SK-N-SH (cell line): ENCODE results near the gene CLEC16A. TPM values are rescaled to one million over a fixed set of nuclear protein-coding genes. Genes with fewer than 3 reads are reported as not detected.

Source experiments
- CTCF ChIA-PET: fragments of 300-600, 350-600 bp; formaldehyde crosslinking; extraction: SDS; loops from one replicate; lab custom pipeline; 2021; lab: Yijun Ruan, JAX
- POLR2A ChIA-PET: fragments of 350-600 bp; sonication (Branson Sonifier 250); formaldehyde crosslinking; extraction: SDS; loops from one replicate; lab custom pipeline; 2020; ENCODE audit warnings: antibody characterized with exemption, inconsistent platforms; lab: Yijun Ruan, JAX
- DNase-seq: peaks from one replicate; pipeline ENCODE4 v3.0.0; 2012
- H2AFZ ChIP-seq: fragments of 200-600 bp; sonication (generic); 2 replicates; pipeline ENCODE4 v1.8.1; 2016; ENCODE audit warnings: antibody characterized with exemption, mild to moderate bottlenecking, low read depth
- H3F3A ChIP-seq: fragments of 200-600 bp; sonication (generic); replicated peaks from 2 replicates; pipeline ENCODE3; 2016; ENCODE audit warnings: antibody characterized with exemption, mild to moderate bottlenecking; ENCODE audit not compliant: insufficient read depth
- H3K27ac ChIP-seq, 2 experiments: fragments of 200-500 bp in 1 of 2; fragments of 200-600 bp in 1 of 2; sonication (Bioruptor generic) in 1 of 2; sonication (generic), shearing (Covaris generic) in 1 of 2; 2 replicates each; pipeline versions ENCODE4 v1.5.1 to v1.6.1; 2014 to 2016; ENCODE audit warnings: low read depth in 2 of 2, inconsistent platforms in 1 of 2, low read length in 1 of 2, mild to moderate bottlenecking in 1 of 2, mixed read lengths in 1 of 2
- H3K27me3 ChIP-seq: fragments of 200-600 bp; sonication (generic), shearing (Covaris generic); 2 replicates; pipeline ENCODE4 v1.6.1; 2016; ENCODE audit warnings: mixed run types; ENCODE audit not compliant: insufficient read depth
- H3K36me3 ChIP-seq, 2 experiments: fragments of 200-500 bp in 1 of 2; fragments of 200-600 bp in 1 of 2; sonication (Bioruptor generic) in 1 of 2; sonication (generic) in 1 of 2; replicated peaks in 1 of 2; 2 replicates each; pipeline versions ENCODE3 to v1.5.1; 2014 to 2016; ENCODE audit warnings: low read length in 1 of 2, mild to moderate bottlenecking in 1 of 2; ENCODE audit not compliant: insufficient read depth in 2 of 2, control insufficient read depth in 1 of 2
- H3K4me1 ChIP-seq, 2 experiments: fragments of 200-500 bp in 1 of 2; fragments of 200-600 bp in 1 of 2; sonication (Bioruptor generic) in 1 of 2; sonication (generic), shearing (Covaris generic) in 1 of 2; 2 replicates each; pipeline versions ENCODE4 v1.5.1 to v1.6.1; 2014 to 2016; ENCODE audit warnings: low read depth in 1 of 2, low read length in 1 of 2, mixed run types in 1 of 2; ENCODE audit not compliant: insufficient read depth in 2 of 2, control insufficient read depth in 1 of 2
- H3K4me2 ChIP-seq: fragments of 200-600 bp; sonication (generic), shearing (Covaris generic); 2 replicates; pipeline ENCODE4 v1.6.1; 2017; ENCODE audit warnings: mixed run types
- H3K4me3 ChIP-seq, 2 experiments: fragments of 200-500 bp in 1 of 2; fragments of 200-600 bp in 1 of 2; sonication (Bioruptor generic) in 1 of 2; sonication (generic), shearing (Covaris generic) in 1 of 2; 2 replicates each; pipeline versions ENCODE4 v1.5.1 to v1.8.1; 2014 to 2016; ENCODE audit warnings: low read depth in 2 of 2, inconsistent platforms in 1 of 2, low read length in 1 of 2, mild to moderate bottlenecking in 1 of 2, mixed read lengths in 1 of 2, moderate library complexity in 1 of 2
- H3K79me2 ChIP-seq: fragments of 200-600 bp; sonication (generic); 2 replicates; pipeline ENCODE4 v1.8.1; 2017; ENCODE audit warnings: mild to moderate bottlenecking; ENCODE audit not compliant: insufficient read depth
- H3K9ac ChIP-seq: fragments of 200-600 bp; sonication (generic); 2 replicates; pipeline ENCODE4 v1.6.1; 2017; ENCODE audit warnings: mixed run types
- H3K9me2 ChIP-seq: fragments of 200-600 bp; sonication (generic); 2 replicates; pipeline ENCODE4 v1.6.1; 2017; ENCODE audit warnings: mixed run types
- H3K9me3 ChIP-seq: fragments of 200-600 bp; sonication (generic); 2 replicates; pipeline ENCODE4 v1.6.1; 2017; ENCODE audit warnings: mixed run types, mild to moderate bottlenecking, moderate library complexity
- H4K20me1 ChIP-seq: fragments of 200-600 bp; sonication (generic); 2 replicates; pipeline ENCODE4 v1.6.1; 2017; ENCODE audit warnings: mild to moderate bottlenecking, mixed run types; ENCODE audit not compliant: insufficient read depth
- CHD2 ChIP-seq: fragments of 150-350 bp; IDR thresholded peaks from 2 replicates; pipeline ENCODE4 v1.6.1; 2018; ENCODE audit warnings: low read length; ENCODE audit not compliant: partially characterized antibody
- ELF1 ChIP-seq: IDR thresholded peaks from 2 replicates; pipeline ENCODE4 v1.4.0; 2012
- FOSL2 ChIP-seq: IDR thresholded peaks from 2 replicates; pipeline ENCODE4 v1.4.0; 2012; ENCODE audit warnings: low read depth, mild to moderate bottlenecking, moderate library complexity, borderline replicate concordance
- GABPA ChIP-seq: IDR thresholded peaks from 2 replicates; pipeline ENCODE4 v1.4.0; 2012; ENCODE audit warnings: low read depth, mild to moderate bottlenecking
- MEF2A ChIP-seq: IDR thresholded peaks from 2 replicates; pipeline ENCODE4 v1.4.0; 2012; ENCODE audit warnings: low read depth, borderline replicate concordance
- MXI1 ChIP-seq: IDR thresholded peaks from 2 replicates; pipeline ENCODE4 v1.6.1; 2012; ENCODE audit warnings: mild to moderate bottlenecking, low read depth, low read length, improper control_type of control experiment
- NFIC ChIP-seq: IDR thresholded peaks from 2 replicates; pipeline ENCODE4 v1.4.0; 2012; ENCODE audit warnings: borderline replicate concordance
- TAF1 ChIP-seq: IDR thresholded peaks from 2 replicates; pipeline ENCODE4 v1.6.1; 2012; ENCODE audit warnings: low read depth, mild to moderate bottlenecking, low read length, moderate library complexity, borderline replicate concordance
- TEAD4 ChIP-seq: IDR thresholded peaks from 2 replicates; pipeline ENCODE4 v1.4.0; 2012; ENCODE audit warnings: mild to moderate bottlenecking, borderline replicate concordance; ENCODE audit not compliant: insufficient read depth
- USF2 ChIP-seq: fragments of 150-350 bp; IDR thresholded peaks from 2 replicates; pipeline ENCODE4 v1.6.1; 2017; ENCODE audit warnings: antibody characterized with exemption, low read length, low read depth, borderline replicate concordance
- WGBS: methylation state at CpG from one replicate; pipeline ENCODE4 v1.1.6; 2017; ENCODE audit warnings: low lambda C conversion rate; 5-methylcytosine and 5-hydroxymethylcytosine counted together
- polyA plus RNA-seq, 3 experiments: library from polyadenylated mRNA; depleted of rRNA; stranded (reverse); fragments of >200 nt; gene quantifications; 2 replicates each; pipeline ENCODE4 v1.2.3, GENCODE V29; 2012

Gene CLEC16A
- polyA plus RNA-seq, 1 of the 3 experiments (the other 2 are of a cell fraction): 13.7 TPM

- ChIA-PET POLR2A (interaction anchor here (0.6 kb wide), 1 partner anchor 46 kb away, joined by 4 read pairs; no protein-coding TSS in a partner anchor), CTCF (interaction anchor here (0.8 to 1.6 kb wide), 2 partner anchors 50 to 242 kb away, joined by 3 to 5 read pairs; partner anchors contain the start of gene SOCS1)
- no peak overlapping the region for H3K4me3 ChIP-seq
Measured at GRCh38 chr16:11205754-11206581, 261.6 kb downstream of the CLEC16A start.

GRCh38 chr16:11207646-11208045 is 263.3 kb downstream of the CLEC16A start:
- Histone ChIP-seq H3K27me3 (no peaks in the 10 kb centered on the region), H2AFZ (no peak overlapping the region), H3K27ac (no peak overlapping the region), H3F3A (no peaks in the 10 kb centered on the region), H4K20me1 (no peaks in the 10 kb centered on the region), H3K9ac (no peak overlapping the region), H3K36me3 (no peaks in the 10 kb centered on the region), H3K9me3 (no peaks in the 10 kb centered on the region), H3K4me3 (no peak overlapping the region), H3K4me1 (peaks cover 9% of the 10 kb centered on the region in 2 experiments; a peak in 3 of 4 replicates), H3K79me2 (no peaks in the 10 kb centered on the region), H3K9me2 (no peaks in the 10 kb centered on the region), H3K4me2 (no peak overlapping the region)
- ChIA-PET CTCF (no interaction called here), POLR2A (no interaction called here)
- TF ChIP-seq TAF1 (no peak), NFIC (no peak), ELF1 (no peak), GABPA (no peak), FOSL2 (no peak), MXI1 (no peak), TEAD4 (no peak), CHD2 (no peak), MEF2A (no peak)
- no peak for DNase-seq
- 67% methylated on average over 3 of the region's 3 CpGs for WGBS

More at GRCh38 chr16:11205754-11206581, 261.6 kb downstream of the CLEC16A start:
- no peak overlapping the region for H3K27ac ChIP-seq
- H3K27me3 ChIP-seq: no peaks in the 10 kb centered on the region
- no peak for DNase-seq
- H3K9me2 ChIP-seq: no peaks in the 10 kb centered on the region
- H3K4me1 ChIP-seq: peaks cover 12 to 23% of the 10 kb centered on the region in 2 experiments; a peak in 3 of 4 replicates
- no peaks in the 10 kb centered on the region for H4K20me1 ChIP-seq
- no peaks in the 10 kb centered on the region for H3K79me2 ChIP-seq
- H3K9me3 ChIP-seq: no peaks in the 10 kb centered on the region
- no peak overlapping the region for H3K9ac ChIP-seq
- no peaks in the 10 kb centered on the region for H3K36me3 ChIP-seq
- H3F3A ChIP-seq: no peaks in the 10 kb centered on the region
- no peak overlapping the region for H3K4me2 ChIP-seq
- no peak overlapping the region for H2AFZ ChIP-seq
- TF ChIP-seq GABPA: no peak
- TF ChIP-seq MEF2A: no peak
- no peak for TF ChIP-seq USF2
- TF ChIP-seq NFIC: no peak
- 77% methylated on average over 9 of the region's 13 CpGs for WGBS
